Measurements from ENCODE around the gene MCRS1. TPM values are rescaled to one million over a fixed set of nuclear protein-coding genes. Genes with fewer than 3 reads are reported as not detected.

Gene MCRS1
- total and polyA plus RNA-seq, 2 experiments from 2014 or later, result 105 to 139 TPM

DNA sequence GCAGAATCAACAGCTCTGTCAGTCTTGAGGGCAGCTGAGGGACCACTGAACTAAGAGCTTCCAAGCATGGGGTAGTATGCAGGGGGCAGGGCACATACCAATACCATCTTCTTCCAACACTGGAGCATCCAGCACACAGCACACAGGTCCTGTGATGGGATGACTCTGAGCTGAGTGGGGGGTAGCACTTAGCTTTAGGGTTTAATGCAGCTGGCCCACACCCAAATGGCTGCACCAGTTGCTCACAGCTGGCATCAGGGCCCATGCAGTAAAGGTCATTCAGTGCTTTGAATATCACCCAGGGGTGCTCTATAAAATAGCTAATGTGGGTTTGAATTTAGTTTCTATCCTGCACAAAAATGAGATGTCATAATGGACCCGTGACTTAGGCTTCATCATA lies 35.8 kb upstream of the MCRS1 start (continued):
- no peak for TF ChIP-seq EZH2 (IDR thresholded peaks at IDR 0.05; ENCODE audit: low read depth, unreplicated experiment)

DNA sequence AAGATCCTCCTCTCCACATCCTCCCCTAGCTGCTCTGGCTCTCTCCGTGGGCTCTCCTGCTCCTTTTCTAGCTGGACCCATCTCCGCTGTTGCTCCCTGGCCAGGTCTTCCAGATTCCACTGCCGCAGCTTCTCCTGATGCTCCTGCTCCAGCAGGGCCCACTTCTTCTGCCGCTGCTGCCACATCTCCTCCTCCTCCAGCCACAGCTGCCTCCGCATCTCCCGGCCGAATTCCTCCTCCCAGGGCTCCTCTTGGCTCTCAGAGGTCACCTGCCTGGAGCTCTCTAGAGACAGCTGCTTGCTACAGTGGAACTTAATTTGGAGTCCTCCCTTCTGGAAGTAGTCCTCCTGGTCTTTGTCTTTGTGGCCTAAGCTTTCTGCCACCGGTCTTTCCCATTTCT lies 32.0 kb upstream of the MCRS1 start:
- Histone ChIP-seq H3K4me3 (no peak overlapping the region), H3K36me3 (ENCODE audit: insufficient read depth) (no peaks in the 10 kb centered on the region), H3K9me2 (ENCODE audit: insufficient read depth) (peaks cover 10% of the 10 kb centered on the region; the same call in 1 of the 2 replicates), H2AFZ (no peak overlapping the region), H3K4me2 (no peak overlapping the region), H3K27me3 (ENCODE audit: insufficient read depth) (no peaks in the 10 kb centered on the region), H3K4me1 (ENCODE audit: insufficient read depth) (0 out of 2 replicates have a peak, but pooled peaks cover 2% of the 10 kb centered on the region), H4K20me1 (replicated peaks; ENCODE audit: insufficient read depth) (no peaks in the 10 kb centered on the region; the same call in 1 of the 2 replicates), H3K27ac (ENCODE audit: low read depth) (no peak overlapping the region), H3F3A (replicated peaks; ENCODE audit: low read depth) (no peaks in the 10 kb centered on the region), H3K79me2 (replicated peaks; ENCODE audit: insufficient read depth) (no peaks in the 10 kb centered on the region)
- TF ChIP-seq POLR2AphosphoS5 (IDR thresholded peaks at IDR 0.05; ENCODE audit: low read depth), result no peak
- H3K36me3 Mint-ChIP-seq (ENCODE audit: low read depth), result no peaks in the 10 kb centered on the region; the same call in 1 of the 3 replicates
- H3K27me3 Mint-ChIP-seq (ENCODE audit: insufficient read depth, low read depth, poor library complexity), result peaks cover 12% of the 10 kb centered on the region
- ATAC-seq, result no peak
- no peak for DNase-seq (ENCODE audit: low spot score)
- H3K4me1 Mint-ChIP-seq, result peaks cover 1% of the 10 kb centered on the region; the same call in 1 of the 3 replicates
- no peak overlapping the region for H3K4me3 Mint-ChIP-seq
- no peak overlapping the region for H3K27ac Mint-ChIP-seq
- H3K9me3 Mint-ChIP-seq, result no peaks in the 10 kb centered on the region

DNA sequence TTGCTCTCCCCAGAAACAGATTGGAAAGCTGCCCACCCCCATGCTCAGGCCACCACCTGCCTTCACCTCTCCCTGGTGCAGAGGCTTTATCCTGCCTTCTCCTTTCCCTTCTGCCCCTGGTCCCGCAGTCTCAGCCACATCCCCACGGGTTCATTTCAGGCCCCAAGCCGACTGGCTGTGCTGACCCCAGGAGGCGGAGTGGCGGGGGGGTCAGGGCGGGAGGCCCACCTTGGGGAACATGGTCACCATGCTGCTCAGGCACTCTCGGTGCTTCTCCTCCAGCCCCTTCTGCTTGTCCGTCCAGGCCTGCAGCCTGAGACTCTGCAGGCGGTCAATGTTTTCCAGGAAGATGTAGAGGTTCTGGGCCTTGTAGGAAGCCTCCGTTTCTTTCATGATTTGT lies 30.6 kb upstream of the MCRS1 start:
- Histone ChIP-seq H3K4me3 (no peak overlapping the region), H3F3A (replicated peaks; ENCODE audit: low read depth) (no peaks in the 10 kb centered on the region), H3K4me1 (ENCODE audit: insufficient read depth) (no peaks in the 10 kb centered on the region), H3K27ac (ENCODE audit: low read depth) (no peak overlapping the region), H3K79me2 (replicated peaks; ENCODE audit: insufficient read depth) (no peaks in the 10 kb centered on the region), H4K20me1 (replicated peaks; ENCODE audit: insufficient read depth) (peaks cover 2% of the 10 kb centered on the region; the same call in 1 of the 2 replicates), H3K27me3 (ENCODE audit: insufficient read depth) (no peaks in the 10 kb centered on the region), H3K36me3 (ENCODE audit: insufficient read depth) (no peaks in the 10 kb centered on the region), H2AFZ (no peak overlapping the region), H3K4me2 (no peak overlapping the region), H3K9me2 (ENCODE audit: insufficient read depth) (peaks cover 10% of the 10 kb centered on the region; the same call in 1 of the 2 replicates)
- ATAC-seq (no peak), DNase-seq (ENCODE audit: low spot score) (no peak)
- Mint-ChIP-seq H3K4me1 (no peaks in the 10 kb centered on the region), H3K4me3 (no peak overlapping the region), H3K36me3 (ENCODE audit: low read depth) (no peaks in the 10 kb centered on the region; the same call in 1 of the 3 replicates), H3K27me3 (ENCODE audit: insufficient read depth, low read depth, poor library complexity) (peaks cover 10% of the 10 kb centered on the region), H3K27ac (no peak overlapping the region), H3K9me3 (no peaks in the 10 kb centered on the region)
- no peak for TF ChIP-seq EZH2phosphoT487 (IDR thresholded peaks at IDR 0.05; ENCODE audit: unreplicated experiment)
- no peak for TF ChIP-seq ZNF114 (CRISPR knock-in tag; IDR thresholded peaks at IDR 0.05)
- TF ChIP-seq EZH2 (IDR thresholded peaks at IDR 0.05; ENCODE audit: low read depth, unreplicated experiment), result no peak
- TF ChIP-seq STAT1 (IDR thresholded peaks at IDR 0.05; ENCODE audit: unreplicated experiment), result no peak
- no peak for TF ChIP-seq ZNF331 (CRISPR knock-in tag; IDR thresholded peaks at IDR 0.05; ENCODE audit: low read depth)
- TF ChIP-seq, protein P1, sequence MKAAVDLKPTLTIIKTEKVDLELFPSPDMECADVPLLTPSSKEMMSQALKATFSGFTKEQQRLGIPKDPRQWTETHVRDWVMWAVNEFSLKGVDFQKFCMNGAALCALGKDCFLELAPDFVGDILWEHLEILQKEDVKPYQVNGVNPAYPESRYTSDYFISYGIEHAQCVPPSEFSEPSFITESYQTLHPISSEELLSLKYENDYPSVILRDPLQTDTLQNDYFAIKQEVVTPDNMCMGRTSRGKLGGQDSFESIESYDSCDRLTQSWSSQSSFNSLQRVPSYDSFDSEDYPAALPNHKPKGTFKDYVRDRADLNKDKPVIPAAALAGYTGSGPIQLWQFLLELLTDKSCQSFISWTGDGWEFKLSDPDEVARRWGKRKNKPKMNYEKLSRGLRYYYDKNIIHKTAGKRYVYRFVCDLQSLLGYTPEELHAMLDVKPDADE (IDR thresholded peaks at IDR 0.05), result no peak
